K562 (cell line): ENCODE results near the gene GMDS.

Experiments
- CTCF ChIP-seq, 3 experiments: IDR thresholded peaks in 2 of 3; conservative IDR thresholded peaks in 1 of 3; 2 replicates each; pipeline ENCODE4 v1.5.1; 2011 to 2012; ENCODE audit warnings: low read length in 3 of 3, mild to moderate bottlenecking in 3 of 3, control low read depth in 2 of 3, improper control_type of control experiment in 1 of 3, inconsistent platforms in 1 of 3, low read depth in 1 of 3, mixed read lengths in 1 of 3, moderate library complexity in 1 of 3; ENCODE audit not compliant: insufficient read depth in 2 of 3
- DNMT1 ChIP-seq: fragments of 450-650 bp; IDR thresholded peaks from 2 replicates; pipeline ENCODE4 v1.6.1; 2016; ENCODE audit warnings: antibody characterized with exemption, mild to moderate bottlenecking
- HDAC3 ChIP-seq: fragments of 450-650 bp; IDR thresholded peaks from 2 replicates; pipeline ENCODE4 v1.6.1; 2018; ENCODE audit warnings: borderline replicate concordance, mild to moderate bottlenecking, moderate library complexity; ENCODE audit not compliant: partially characterized antibody
- MAX ChIP-seq: sonication (generic); formaldehyde crosslinking; IDR thresholded peaks from 2 replicates; pipeline ENCODE4 v1.9.0; 2022; ENCODE audit warnings: mild to moderate bottlenecking, missing genetic modification reagents
- TF ChIP-seq, protein P1 (sequence below): sonication (generic); formaldehyde crosslinking; IDR thresholded peaks from 2 replicates; pipeline ENCODE4 v1.8.1; 2022; ENCODE audit warnings: missing genetic modification reagents
- TF ChIP-seq, protein P2 (sequence below): fragments of 450-650 bp; IDR thresholded peaks from 2 replicates; pipeline ENCODE4 v1.6.1; 2016

GRCh38 chr6:2033544-2033943 is 211.9 kb downstream of the GMDS start:
- TF ChIP-seq MAX (CRISPR knock-in tag) (no peak), DNMT1 (no peak), HDAC3 (no peak), CTCF (IDR thresholded peaks at IDR 0.05 in 2 of 3, conservative IDR thresholded peaks at IDR 0.05 in 1 of 3; ENCODE audit: insufficient read depth in 2 of 3, low read depth in 1 of 3, low read length in 3 of 3) (no peak)
- TF ChIP-seq, protein P1, sequence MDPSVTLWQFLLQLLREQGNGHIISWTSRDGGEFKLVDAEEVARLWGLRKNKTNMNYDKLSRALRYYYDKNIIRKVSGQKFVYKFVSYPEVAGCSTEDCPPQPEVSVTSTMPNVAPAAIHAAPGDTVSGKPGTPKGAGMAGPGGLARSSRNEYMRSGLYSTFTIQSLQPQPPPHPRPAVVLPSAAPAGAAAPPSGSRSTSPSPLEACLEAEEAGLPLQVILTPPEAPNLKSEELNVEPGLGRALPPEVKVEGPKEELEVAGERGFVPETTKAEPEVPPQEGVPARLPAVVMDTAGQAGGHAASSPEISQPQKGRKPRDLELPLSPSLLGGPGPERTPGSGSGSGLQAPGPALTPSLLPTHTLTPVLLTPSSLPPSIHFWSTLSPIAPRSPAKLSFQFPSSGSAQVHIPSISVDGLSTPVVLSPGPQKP (CRISPR knock-in tag) = no peak
- TF ChIP-seq, protein P2, sequence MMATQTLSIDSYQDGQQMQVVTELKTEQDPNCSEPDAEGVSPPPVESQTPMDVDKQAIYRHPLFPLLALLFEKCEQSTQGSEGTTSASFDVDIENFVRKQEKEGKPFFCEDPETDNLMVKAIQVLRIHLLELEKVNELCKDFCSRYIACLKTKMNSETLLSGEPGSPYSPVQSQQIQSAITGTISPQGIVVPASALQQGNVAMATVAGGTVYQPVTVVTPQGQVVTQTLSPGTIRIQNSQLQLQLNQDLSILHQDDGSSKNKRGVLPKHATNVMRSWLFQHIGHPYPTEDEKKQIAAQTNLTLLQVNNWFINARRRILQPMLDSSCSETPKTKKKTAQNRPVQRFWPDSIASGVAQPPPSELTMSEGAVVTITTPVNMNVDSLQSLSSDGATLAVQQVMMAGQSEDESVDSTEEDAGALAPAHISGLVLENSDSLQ = no peak
